Spleen (tissue), 11 donors: ENCODE results near the gene SLC19A3. TPM values are rescaled to one million over a fixed set of nuclear protein-coding genes. Genes with fewer than 3 reads are reported as not detected.

Experiments used
- DNase-seq: peaks from one replicate; pipeline ENCODE4 v3.0.0-alpha.2; 2020
- H3K27ac ChIP-seq, 8 donors: fragments of 200-600 bp; sonication (generic) in 7 of 8; 1 replicate in 4 of 8; 2 replicates in 4 of 8; pipeline versions ENCODE4 v1.5.0 to v1.8.0; 2016 to 2021; ENCODE audit warnings: inconsistent platforms in 4 of 8, mild to moderate bottlenecking in 4 of 8, moderate library complexity in 1 of 8
- H3K27me3 ChIP-seq, 7 donors: fragments of 200-600 bp; sonication (generic) in 6 of 7; replicated peaks in 1 of 7; 1 replicate in 4 of 7; 2 replicates in 3 of 7; pipeline versions ENCODE4 v1.5.0 to v1.8.0; 2016 to 2021; ENCODE audit warnings: inconsistent platforms in 3 of 7, mild to moderate bottlenecking in 1 of 7
- H3K36me3 ChIP-seq, 6 donors: fragments of 200-600 bp; sonication (generic) in 5 of 6; 1 replicate in 4 of 6; 2 replicates in 2 of 6; pipeline versions ENCODE4 v1.5.0 to v1.8.0; 2016 to 2021; ENCODE audit warnings: inconsistent platforms in 2 of 6
- H3K4me1 ChIP-seq, 6 donors: fragments of 200-600 bp; sonication (generic) in 5 of 6; 1 replicate in 3 of 6; 2 replicates in 3 of 6; pipeline versions ENCODE4 v1.5.0 to v1.8.0; 2016 to 2021; ENCODE audit warnings: inconsistent platforms in 3 of 6
- H3K4me3 ChIP-seq, 8 donors: fragments of 200-600 bp; sonication (generic) in 7 of 8; 1 replicate in 4 of 8; 2 replicates in 4 of 8; pipeline versions ENCODE4 v1.5.0 to v1.8.0; 2016 to 2021; ENCODE audit warnings: inconsistent platforms in 4 of 8, mild to moderate bottlenecking in 4 of 8, moderate library complexity in 2 of 8
- H3K9me3 ChIP-seq, 8 donors: fragments of 200-600 bp; sonication (generic) in 7 of 8; 1 replicate in 4 of 8; 2 replicates in 4 of 8; pipeline versions ENCODE4 v1.5.0 to v1.8.0; 2016 to 2021; ENCODE audit warnings: inconsistent platforms in 4 of 8
- POLR2A ChIP-seq, 3 donors: fragments of 450-650 bp; IDR thresholded peaks; one replicate each; pipeline ENCODE4 v1.5.1; 2017; ENCODE audit warnings: antibody characterized with exemption in 3 of 3, mild to moderate bottlenecking in 1 of 3
- POLR2AphosphoS5 ChIP-seq, 3 donors: sonication (generic); formaldehyde crosslinking; IDR thresholded peaks; one replicate each; pipeline ENCODE4 v1.5.1; 2017; ENCODE audit warnings: antibody characterized with exemption in 3 of 3
- WGBS, 5 donors: extraction: QIAGEN DNeasy Blood & Tissue Kit in 3 of 5; methylation state at CpG; one replicate each; pipeline versions ENCODE4 v1.1.5 to v1.1.7; 2013 to 2018; 5-methylcytosine and 5-hydroxymethylcytosine counted together
- intact Hi-C: fragments of 100-400 bp; cut with DNase I; formaldehyde crosslinking; loops from one replicate; pipeline ENCODE4 v1.15.0; 2023; ENCODE audit warnings: low total_unique reads
- polyA plus RNA-seq, 3 donors: library from polyadenylated mRNA; stranded (reverse); fragments of 200-250 nt; gene quantifications; one replicate each; pipeline ENCODE4 v1.2.1, GENCODE V29; 2013
- total RNA-seq, 7 donors: library from RNA; depleted of rRNA in 3 of 7; stranded (reverse); fragments of >200 nt in 3 of 7; fragmentation: NEBNext Ultra II Directional in 4 of 7; extraction: Animal tissue kit (Norgen Biotek cat#: 25700) in 4 of 7; gene quantifications; one replicate each; pipeline versions ENCODE4 v1.1.0 to v1.2.1, GENCODE V29; 2016 to 2021
- TF ChIP-seq, protein P1 (sequence below), 11 experiments: fragments of 200-600 bp in 7 of 11; fragments of 450-650 bp in 4 of 11; sonication (generic) in 4 of 11; IDR thresholded peaks in 8 of 11; conservative IDR thresholded peaks in 3 of 11; 1 replicate in 7 of 11; 2 replicates in 4 of 11; pipeline versions ENCODE4 v1.4.0 to v1.8.0; 2016 to 2021; ENCODE audit warnings: antibody characterized with exemption in 11 of 11, inconsistent platforms in 4 of 11, mild to moderate bottlenecking in 1 of 11
- donor health status: healthy with polysubstance abuse.
- donor health status: DM: no; HTN: no; CAD: no; lungs with moderate emphysema.
- donor health status: DM: no; HTN: no; CAD: no.
- donor health status: Bipolar disorder and iron deficiency.
- donor health status: healthy.
- donor health status: DM: no; HTN: no; CAD: no.
- donor health status: DM: yes; HTN: yes; CAD: no.

Gene SLC19A3
- total and polyA plus RNA-seq, 10 donors: 0.06 to 0.23 (median 0.15) TPM; not detected in 5

DNA sequence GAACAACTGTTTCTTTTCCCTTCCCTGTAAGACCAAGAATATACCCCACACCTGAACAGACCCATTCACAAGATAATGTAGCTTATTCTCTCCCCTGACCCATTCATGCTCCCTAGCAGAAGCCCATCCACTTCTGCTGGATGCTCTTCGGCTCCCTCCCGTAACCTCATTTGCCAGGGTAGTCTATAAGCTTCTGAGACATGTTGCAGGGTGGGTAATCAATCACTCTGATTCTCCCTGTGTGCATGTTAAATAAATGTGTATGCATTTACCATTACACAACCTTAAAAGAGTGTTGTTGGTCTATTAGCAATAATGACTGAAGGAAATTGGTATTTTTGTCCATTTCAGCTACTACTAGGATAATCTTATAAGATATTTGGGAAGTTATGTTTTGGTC lies 1.3 kb downstream of the SLC19A3 start:
- H3K27ac ChIP-seq: no peak overlapping the region
- TF ChIP-seq POLR2AphosphoS5 (IDR thresholded peaks at IDR 0.05) (no peak), POLR2A (IDR thresholded peaks at IDR 0.05) (no peak)
- TF ChIP-seq, protein P1, sequence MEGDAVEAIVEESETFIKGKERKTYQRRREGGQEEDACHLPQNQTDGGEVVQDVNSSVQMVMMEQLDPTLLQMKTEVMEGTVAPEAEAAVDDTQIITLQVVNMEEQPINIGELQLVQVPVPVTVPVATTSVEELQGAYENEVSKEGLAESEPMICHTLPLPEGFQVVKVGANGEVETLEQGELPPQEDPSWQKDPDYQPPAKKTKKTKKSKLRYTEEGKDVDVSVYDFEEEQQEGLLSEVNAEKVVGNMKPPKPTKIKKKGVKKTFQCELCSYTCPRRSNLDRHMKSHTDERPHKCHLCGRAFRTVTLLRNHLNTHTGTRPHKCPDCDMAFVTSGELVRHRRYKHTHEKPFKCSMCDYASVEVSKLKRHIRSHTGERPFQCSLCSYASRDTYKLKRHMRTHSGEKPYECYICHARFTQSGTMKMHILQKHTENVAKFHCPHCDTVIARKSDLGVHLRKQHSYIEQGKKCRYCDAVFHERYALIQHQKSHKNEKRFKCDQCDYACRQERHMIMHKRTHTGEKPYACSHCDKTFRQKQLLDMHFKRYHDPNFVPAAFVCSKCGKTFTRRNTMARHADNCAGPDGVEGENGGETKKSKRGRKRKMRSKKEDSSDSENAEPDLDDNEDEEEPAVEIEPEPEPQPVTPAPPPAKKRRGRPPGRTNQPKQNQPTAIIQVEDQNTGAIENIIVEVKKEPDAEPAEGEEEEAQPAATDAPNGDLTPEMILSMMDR (IDR thresholded peaks at IDR 0.05 in 8 of 11, conservative IDR thresholded peaks at IDR 0.05 in 3 of 11): no peak
- WGBS, 5 donors: 88 to 94% (median 93%) methylated on average over 2 of the region's 2 CpGs
- H3K27me3 ChIP-seq: peaks cover 0 to 26% (median 9%) of the 10 kb centered on the region in 7 donors
- no peak overlapping the region for H3K4me3 ChIP-seq
- DNase-seq: no peak
- no peaks in the 10 kb centered on the region for H3K9me3 ChIP-seq
- intact Hi-C loops: no loop called here
- H3K4me1 ChIP-seq: peaks cover 0 to 10% (median 8%) of the 10 kb centered on the region in 6 donors
- H3K36me3 ChIP-seq: no peaks in the 10 kb centered on the region

DNA sequence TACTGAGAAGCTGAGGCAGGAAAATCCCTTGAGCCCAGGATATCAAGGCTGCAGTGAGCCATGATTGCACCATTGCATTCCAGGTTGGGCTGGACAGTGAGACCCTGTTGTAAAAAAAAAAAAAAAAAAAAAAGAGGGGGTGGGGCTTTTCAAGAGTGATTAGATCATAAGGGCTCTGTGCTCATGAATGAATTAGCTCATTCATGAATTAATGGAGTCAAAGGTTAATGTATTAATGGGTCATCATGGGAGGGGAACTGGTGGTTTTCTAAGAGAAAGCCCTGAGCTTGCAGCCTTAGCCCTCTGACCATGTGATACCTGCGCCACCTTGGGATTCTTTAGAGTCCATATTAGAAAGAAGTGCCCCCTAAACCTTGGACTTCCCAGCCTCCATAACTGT lies 4.5 kb downstream of the SLC19A3 start:
- Histone ChIP-seq H3K27ac (no peak overlapping the region), H3K4me1 (peaks cover 0 to 10% (median 8%) of the 10 kb centered on the region in 6 donors), H3K4me3 (no peak overlapping the region), H3K36me3 (no peaks in the 10 kb centered on the region), H3K9me3 (no peaks in the 10 kb centered on the region), H3K27me3 (peaks cover 0 to 31% (median 5%) of the 10 kb centered on the region in 7 donors)
- DNase-seq: no peak
- 63 to 100% (median 96%) methylated on average over 1 of the region's 1 CpG for WGBS, 5 donors
- intact Hi-C loops: no loop called here
- no peak for TF ChIP-seq POLR2A (IDR thresholded peaks at IDR 0.05)
- TF ChIP-seq POLR2AphosphoS5 (IDR thresholded peaks at IDR 0.05): no peak
- TF ChIP-seq, protein P1 (IDR thresholded peaks at IDR 0.05 in 8 of 11, conservative IDR thresholded peaks at IDR 0.05 in 3 of 11): no peak

DNA sequence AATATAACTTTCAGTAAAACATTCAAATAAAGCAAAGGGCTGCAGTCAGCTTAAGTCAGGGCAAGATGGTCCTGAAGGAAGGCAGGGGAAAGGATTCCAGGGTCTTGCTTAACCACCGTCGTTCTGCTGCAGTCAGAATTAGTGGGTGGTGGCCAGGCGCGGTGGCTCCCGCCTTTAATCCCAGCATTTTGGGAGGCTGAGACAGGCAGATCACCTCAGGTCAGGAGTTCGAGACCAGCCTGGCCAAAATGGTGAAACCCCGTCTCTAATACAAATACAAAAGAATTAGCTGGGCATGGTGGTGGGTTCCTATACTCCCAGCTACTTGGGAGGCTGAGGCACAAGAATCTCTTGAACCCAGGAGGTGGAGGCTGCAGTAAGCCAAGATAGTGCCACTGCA lies 6.8 kb downstream of the SLC19A3 start:
- no peak overlapping the region for H3K27ac ChIP-seq
- no peaks in the 10 kb centered on the region for H3K4me1 ChIP-seq
- TF ChIP-seq POLR2A (IDR thresholded peaks at IDR 0.05): no peak
- TF ChIP-seq, protein P1 (IDR thresholded peaks at IDR 0.05 in 8 of 11, conservative IDR thresholded peaks at IDR 0.05 in 3 of 11): no peak
- no peak for TF ChIP-seq POLR2AphosphoS5 (IDR thresholded peaks at IDR 0.05)
- intact Hi-C loops: no loop called here
- WGBS, 5 donors: 87 to 93% (median 91%) methylated on average over 7 of the region's 7 CpGs
- no peak overlapping the region for H3K4me3 ChIP-seq
- no peak for DNase-seq
- H3K27me3 ChIP-seq: peaks cover 0 to 11% (median 0%) of the 10 kb centered on the region in 7 donors
- no peaks in the 10 kb centered on the region for H3K9me3 ChIP-seq
- H3K36me3 ChIP-seq: no peaks in the 10 kb centered on the region

DNA sequence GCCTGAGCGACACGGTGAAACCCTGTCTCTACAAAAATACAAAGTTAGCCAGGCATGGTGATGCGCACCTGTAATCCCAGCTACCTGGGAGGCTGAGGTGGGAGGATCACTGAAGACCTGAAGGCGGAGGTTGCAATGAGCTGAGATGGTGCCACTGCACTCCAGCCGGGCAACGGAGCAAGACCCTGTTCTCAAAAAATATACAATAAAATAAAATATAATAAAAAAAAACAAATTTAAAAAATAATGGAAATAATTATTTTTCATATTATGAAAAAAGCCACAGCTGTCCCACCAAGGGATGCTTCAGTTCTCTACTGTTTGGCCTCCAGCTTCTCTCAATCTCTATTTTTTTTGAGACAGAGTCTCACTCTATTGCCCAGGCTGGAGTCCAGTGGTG lies 10.4 kb downstream of the SLC19A3 start:
- Histone ChIP-seq H3K4me3 (no peak overlapping the region), H3K9me3 (peaks cover 0 to 4% (median under 1%) of the 10 kb centered on the region in 8 donors), H3K36me3 (no peaks in the 10 kb centered on the region), H3K27me3 (peaks cover 0 to 22% (median 0%) of the 10 kb centered on the region in 7 donors), H3K4me1 (no peaks in the 10 kb centered on the region), H3K27ac (no peak overlapping the region)
- no peak for DNase-seq
- intact Hi-C loops: no loop called here
- WGBS, 5 donors: 79 to 89% (median 86%) methylated on average over 6 of the region's 6 CpGs
- TF ChIP-seq POLR2AphosphoS5 (IDR thresholded peaks at IDR 0.05): no peak
- TF ChIP-seq, protein P1 (IDR thresholded peaks at IDR 0.05 in 8 of 11, conservative IDR thresholded peaks at IDR 0.05 in 3 of 11): no peak
- TF ChIP-seq POLR2A (IDR thresholded peaks at IDR 0.05): no peak
